ENCODE measurements around the gene ZFYVE9. TPM values are rescaled to one million over a fixed set of nuclear protein-coding genes. Genes with fewer than 3 reads are reported as not detected.
"Not testable (repeated sequence)": the region's sequence is repeated elsewhere in the genome, so short reads cannot be mapped to it uniquely, and the experiment has no call there.

ZFYVE9 gene
- total RNA-seq, 2 donors from 2014 or later = 17.3 to 20.2 TPM

- intact Hi-C loops (cut with DNase I, micrococcal nuclease) = no loop called here
- ATAC-seq = no peak
- DNase-seq = no peak
These were observed 215.0 kb downstream of the ZFYVE9 start for GRCh38 chr1:52356818-52357355.

- DNase-seq (no peak), ATAC-seq (no peak)
- intact Hi-C loops (cut with DNase I, micrococcal nuclease) = no loop called here
These were observed 215.5 kb downstream of the ZFYVE9 start for GRCh38 chr1:52357397-52357796.

GRCh38 chr1:52358851-52359497 lies 217.1 kb downstream of the ZFYVE9 start:
- DNase-seq (no peak), ATAC-seq (no peak)
- intact Hi-C loops (cut with DNase I, micrococcal nuclease) = no loop called here

- no peak for ATAC-seq
- intact Hi-C loops (cut with DNase I, micrococcal nuclease) = no loop called here
- no peak for DNase-seq
These were observed 218.0 kb downstream of the ZFYVE9 start for GRCh38 chr1:52359676-52360594.

GRCh38 chr1:52360595-52360968 lies 218.7 kb downstream of the ZFYVE9 start:
- intact Hi-C loops (cut with DNase I, micrococcal nuclease) = no loop called here
- no peak for DNase-seq
- ATAC-seq = no peak

- intact Hi-C loops (cut with DNase I, micrococcal nuclease) = no loop called here
- DNase-seq (peak; percentile 39 to 44), ATAC-seq (no peak)
These were observed 222.4 kb downstream of the ZFYVE9 start for GRCh38 chr1:52364235-52364839.

- DNase-seq (peak; percentile 60 to 67), ATAC-seq (peak; percentile 20)
- intact Hi-C loops (cut with DNase I, micrococcal nuclease) = no loop called here
These were observed 223.3 kb downstream of the ZFYVE9 start for GRCh38 chr1:52365071-52365745.

- ATAC-seq (peak; percentile 88), DNase-seq (peak; percentile 98 to 99)
- intact Hi-C loops (cut with DNase I, micrococcal nuclease) = no loop called here
These were observed 224.0 kb downstream of the ZFYVE9 start, which contains the start of gene CC2D1B for GRCh38 chr1:52365746-52366516. TSS of gene CC2D1B (minus strand) at chr1:52366205. CDS start at chr1:52364620, 1,585 bp downstream.

- intact Hi-C loops (cut with DNase I, micrococcal nuclease) = no loop called here
- no peak for ATAC-seq
- DNase-seq = no peak
These were observed 224.6 kb downstream of the ZFYVE9 start for GRCh38 chr1:52366517-52366827.

GRCh38 chr1:52367272-52367671 lies 225.4 kb downstream of the ZFYVE9 start:
- ATAC-seq (no peak), DNase-seq (no peak)
- intact Hi-C loops (cut with DNase I, micrococcal nuclease) = no loop called here

- ATAC-seq = peak; percentile 38
- intact Hi-C loops (cut with DNase I, micrococcal nuclease) = no loop called here
- peak; percentile 66 to 77 for DNase-seq
These were observed 226.7 kb downstream of the ZFYVE9 start for GRCh38 chr1:52368383-52369172.

GRCh38 chr1:52369851-52370250 lies 228.0 kb downstream of the ZFYVE9 start:
- intact Hi-C loops (cut with DNase I, micrococcal nuclease); ATAC-seq; DNase-seq: not testable (repeated sequence)

- DNase-seq (no peak), ATAC-seq (no peak)
- intact Hi-C loops (cut with DNase I, micrococcal nuclease) = no loop called here
These were observed 243.5 kb downstream of the ZFYVE9 start for GRCh38 chr1:52385376-52385775.

GRCh38 chr1:52386458-52386857 lies 244.6 kb downstream of the ZFYVE9 start:
- DNase-seq (no peak), ATAC-seq (no peak)
- intact Hi-C loops (cut with DNase I, micrococcal nuclease) = no loop called here

- intact Hi-C loops (cut with DNase I, micrococcal nuclease) = no loop called here
- no peak for ATAC-seq
- DNase-seq = no peak
These were observed 251.3 kb downstream of the ZFYVE9 start for GRCh38 chr1:52393174-52393573.

All from left colon (tissue), 2 donors.